Fibroblast of villous mesenchyme (primary cell): ENCODE measurements around the gene ATF7. TPM values are rescaled to one million over a fixed set of nuclear protein-coding genes. Genes with fewer than 3 reads are reported as not detected.
"Not testable (repeated sequence)": the region's sequence is repeated elsewhere in the genome, so short reads cannot be mapped to it uniquely, and the experiment has no call there.

Source experiments
- DNase-seq: peaks from one replicate; pipeline ENCODE4 v3.0.0-alpha.2; 2010; ENCODE audit warnings: low read depth
- H3K4me3 ChIP-seq: 2 replicates; pipeline ENCODE4 v1.5.1; 2011; ENCODE audit warnings: low read depth, mild to moderate bottlenecking, low read length
- total RNA-seq: library from RNA; depleted of rRNA; stranded (reverse); fragments of >200 nt; gene quantifications from 2 replicates; pipeline ENCODE4 v1.2.3, GENCODE V29; 2012
- TF ChIP-seq, protein P1 (sequence below): IDR thresholded peaks from 2 replicates; pipeline ENCODE4 v1.5.1; 2012; ENCODE audit warnings: low read depth, mild to moderate bottlenecking, low read length; ENCODE audit not compliant: insufficient read depth

The ATF7 gene
- total RNA-seq, 1 donor = 14.7 TPM

- DNase-seq = no peak
- H3K4me3 ChIP-seq = peak overlapping the region; percentile 26
- TF ChIP-seq, protein P1, sequence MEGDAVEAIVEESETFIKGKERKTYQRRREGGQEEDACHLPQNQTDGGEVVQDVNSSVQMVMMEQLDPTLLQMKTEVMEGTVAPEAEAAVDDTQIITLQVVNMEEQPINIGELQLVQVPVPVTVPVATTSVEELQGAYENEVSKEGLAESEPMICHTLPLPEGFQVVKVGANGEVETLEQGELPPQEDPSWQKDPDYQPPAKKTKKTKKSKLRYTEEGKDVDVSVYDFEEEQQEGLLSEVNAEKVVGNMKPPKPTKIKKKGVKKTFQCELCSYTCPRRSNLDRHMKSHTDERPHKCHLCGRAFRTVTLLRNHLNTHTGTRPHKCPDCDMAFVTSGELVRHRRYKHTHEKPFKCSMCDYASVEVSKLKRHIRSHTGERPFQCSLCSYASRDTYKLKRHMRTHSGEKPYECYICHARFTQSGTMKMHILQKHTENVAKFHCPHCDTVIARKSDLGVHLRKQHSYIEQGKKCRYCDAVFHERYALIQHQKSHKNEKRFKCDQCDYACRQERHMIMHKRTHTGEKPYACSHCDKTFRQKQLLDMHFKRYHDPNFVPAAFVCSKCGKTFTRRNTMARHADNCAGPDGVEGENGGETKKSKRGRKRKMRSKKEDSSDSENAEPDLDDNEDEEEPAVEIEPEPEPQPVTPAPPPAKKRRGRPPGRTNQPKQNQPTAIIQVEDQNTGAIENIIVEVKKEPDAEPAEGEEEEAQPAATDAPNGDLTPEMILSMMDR = no peak
Measured at GRCh38 chr12:53601296-53601847, 24.8 kb downstream of the ATF7 start.

DNA sequence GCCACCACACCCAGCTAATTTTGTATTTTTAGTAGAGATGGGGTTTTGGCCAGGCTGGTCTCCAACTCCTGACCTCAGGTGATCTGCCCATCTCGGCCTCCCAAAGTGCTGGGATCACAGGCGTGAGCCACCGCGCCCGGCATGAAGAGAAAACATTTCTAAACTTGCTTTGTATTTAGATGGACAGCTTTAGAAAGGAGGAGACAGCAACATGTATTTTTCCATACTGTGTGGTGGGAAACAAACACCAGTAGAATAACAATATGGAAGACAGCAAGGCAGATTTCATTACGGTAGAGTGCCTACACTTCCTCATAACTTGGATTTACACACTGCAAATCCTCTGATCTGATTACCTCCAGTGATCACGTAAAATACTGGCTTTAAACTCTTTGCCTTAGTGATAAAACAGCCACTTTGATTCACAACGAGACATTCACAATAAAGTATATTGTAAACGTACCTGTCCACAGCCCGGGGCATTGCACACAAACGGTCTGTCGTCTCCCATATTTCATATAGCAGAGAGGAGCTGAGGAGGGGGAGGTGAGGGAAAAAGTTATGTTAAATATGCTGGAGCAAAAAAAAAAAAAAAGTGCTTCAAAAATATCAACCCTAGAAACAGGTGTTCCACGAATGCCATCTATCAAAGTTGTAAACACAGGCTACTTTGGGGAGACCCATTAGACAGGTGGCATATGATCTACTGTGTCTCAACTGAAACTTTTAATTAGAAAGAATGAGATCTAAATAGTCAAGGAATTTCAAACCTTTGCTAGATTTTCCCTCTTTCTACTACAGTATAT is 25.5 kb downstream of the ATF7 start:
- no peak overlapping the region for H3K4me3 ChIP-seq
- TF ChIP-seq, protein P1 = no peak
- DNase-seq = no peak

DNA sequence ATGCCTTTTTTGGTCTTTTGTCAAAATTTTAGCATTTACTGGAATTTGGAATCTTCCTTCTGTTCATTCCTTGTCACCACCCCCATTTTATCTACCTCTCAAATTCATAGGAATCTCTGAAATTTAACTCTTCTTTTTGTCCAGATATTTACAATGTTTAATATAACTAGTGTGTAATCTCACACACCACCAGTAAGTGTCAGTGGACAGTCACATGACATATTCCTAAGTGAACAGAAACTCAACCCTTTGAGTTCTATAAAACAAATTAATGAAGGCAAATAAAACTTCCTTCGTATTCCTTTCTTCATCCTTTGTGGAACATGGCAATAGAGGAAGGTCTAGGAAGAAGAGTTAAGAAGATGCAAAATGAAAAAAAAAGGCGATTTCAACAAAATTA is 26.6 kb downstream of the ATF7 start:
- H3K4me3 ChIP-seq = no peak overlapping the region
- TF ChIP-seq, protein P1 = peak; percentile 21

DNA sequence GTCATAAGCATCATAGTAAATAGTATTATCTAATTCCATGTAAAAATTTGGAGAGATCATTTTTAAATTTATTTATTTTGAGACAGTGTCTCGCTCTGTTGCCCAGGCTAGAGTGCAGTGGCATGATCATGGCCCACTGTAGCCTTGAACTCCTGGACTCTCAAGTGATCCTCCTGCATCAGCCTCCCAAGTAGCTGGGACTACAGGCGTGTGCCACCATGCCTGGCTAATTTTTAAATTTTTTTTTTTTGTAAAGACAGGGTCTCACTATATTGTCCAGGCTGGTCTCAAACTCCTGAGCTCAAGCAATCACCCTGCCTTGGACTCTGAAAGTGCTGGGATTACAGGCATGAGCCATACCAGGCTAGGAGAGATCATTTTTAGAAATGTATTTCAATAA is 27.2 kb downstream of the ATF7 start:
- not testable (repeated sequence) for H3K4me3 ChIP-seq

More for the DNA sequence above, 26.6 kb downstream of the ATF7 start:
- DNase-seq = no peak

DNA sequence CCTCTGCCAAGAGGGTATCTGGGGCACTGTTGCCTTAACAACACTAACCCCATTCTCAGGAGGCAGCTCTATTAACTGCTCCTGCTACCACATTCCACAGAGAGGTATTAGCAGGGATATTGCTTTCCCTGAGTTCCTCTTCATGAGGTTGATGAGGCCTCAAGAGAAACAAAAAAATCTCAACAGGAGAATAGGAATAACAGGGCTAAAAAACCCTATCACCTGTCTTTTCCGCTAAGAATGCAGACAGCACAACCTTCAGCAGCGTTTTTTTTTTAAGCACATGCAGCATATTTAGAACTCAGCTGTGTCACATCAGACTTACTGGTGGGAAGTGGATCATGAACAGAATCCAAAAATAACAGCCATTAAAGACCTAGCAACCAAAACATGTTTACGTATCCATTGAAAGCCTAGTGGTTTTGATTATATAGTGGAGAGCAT is 29.2 kb downstream of the ATF7 start:
- TF ChIP-seq, protein P1 = no peak
- H3K4me3 ChIP-seq = no peak overlapping the region
- peak; percentile 48 for DNase-seq

More for the DNA sequence above, 27.2 kb downstream of the ATF7 start:
- not testable (repeated sequence) for DNase-seq

DNA sequence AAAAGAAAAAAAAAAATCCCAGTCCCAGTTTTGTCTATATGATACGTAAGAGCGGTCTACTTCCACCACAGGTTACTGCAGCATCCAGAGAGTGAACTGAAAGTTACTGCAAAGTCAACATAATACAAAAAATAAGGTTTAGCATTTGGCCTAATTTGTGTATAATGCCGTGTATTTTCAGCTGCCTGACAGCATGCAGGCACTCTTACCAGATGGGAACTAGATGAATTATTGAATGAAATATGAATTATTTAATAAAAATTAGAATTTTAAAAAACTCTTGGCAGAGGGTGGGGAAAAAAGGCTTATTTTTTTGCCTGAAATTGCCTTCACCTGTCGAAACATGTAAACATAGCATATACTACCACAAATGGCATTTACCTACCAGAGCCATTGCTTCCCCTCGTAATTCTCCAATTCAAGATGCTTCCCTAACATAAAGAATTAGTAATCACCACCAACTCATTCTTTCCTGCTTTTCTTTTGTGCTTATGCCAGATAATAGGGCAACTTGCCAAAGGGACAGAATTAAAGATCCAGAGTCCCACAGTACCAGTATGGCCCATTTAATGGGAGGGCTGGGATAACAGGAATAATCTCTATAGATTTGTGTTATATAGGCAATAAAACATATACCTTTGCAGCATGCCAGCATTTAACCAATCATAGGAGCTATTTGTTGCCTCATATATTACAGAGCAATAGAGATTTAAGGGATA is 31.1 kb downstream of the ATF7 start:
- no peak overlapping the region for H3K4me3 ChIP-seq
- DNase-seq = no peak
- TF ChIP-seq, protein P1 = no peak

DNA sequence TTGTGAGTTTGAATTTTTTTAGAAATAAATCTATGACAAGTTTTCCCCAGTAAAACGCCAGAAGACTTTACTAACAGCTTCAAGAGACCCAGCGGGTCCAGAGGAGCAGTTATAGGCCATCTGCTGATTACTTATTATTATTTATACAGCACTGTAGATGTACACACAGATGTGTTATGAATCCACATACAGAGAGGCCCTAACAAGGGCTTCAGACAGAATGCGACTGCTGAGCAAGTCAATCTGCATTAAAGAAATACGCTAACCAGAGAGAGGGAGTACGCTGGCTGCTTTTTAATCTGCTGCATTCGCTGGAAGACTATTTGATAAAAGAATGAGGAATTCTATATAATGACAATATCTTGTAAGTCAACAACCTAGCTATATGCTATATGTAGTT is 32.5 kb downstream of the ATF7 start:
- H3K4me3 ChIP-seq = no peak overlapping the region
- no peak for DNase-seq
- TF ChIP-seq, protein P1 = no peak
